SK-MEL-5 (cell line): ENCODE results near the gene SGCE. TPM values are rescaled to one million over a fixed set of nuclear protein-coding genes. Genes with fewer than 3 reads are reported as not detected.

Source experiments
- DNase-seq: peaks from one replicate; pipeline ENCODE4 v3.0.0-alpha.2; 2016; ENCODE audit warnings: low read depth, low spot score
- in situ Hi-C: cut with HindIII; loops from 2 replicates; pipeline ENCODE4 v1.10.0; 2016; ENCODE audit warnings: low sequenced_read_pairs, high pct_unique_total_duplicates, low pct_unique_long_range_greater_than_20kb
- total RNA-seq: library from RNA; depleted of rRNA; stranded (reverse); fragments of >200 nt; shearing (Covaris generic); gene quantifications from 2 replicates; pipeline ENCODE4 v1.2.3, GENCODE V29; 2014

SGCE gene
- total RNA-seq, 1 experiment from 2014 or later: 69.9 TPM

DNA sequence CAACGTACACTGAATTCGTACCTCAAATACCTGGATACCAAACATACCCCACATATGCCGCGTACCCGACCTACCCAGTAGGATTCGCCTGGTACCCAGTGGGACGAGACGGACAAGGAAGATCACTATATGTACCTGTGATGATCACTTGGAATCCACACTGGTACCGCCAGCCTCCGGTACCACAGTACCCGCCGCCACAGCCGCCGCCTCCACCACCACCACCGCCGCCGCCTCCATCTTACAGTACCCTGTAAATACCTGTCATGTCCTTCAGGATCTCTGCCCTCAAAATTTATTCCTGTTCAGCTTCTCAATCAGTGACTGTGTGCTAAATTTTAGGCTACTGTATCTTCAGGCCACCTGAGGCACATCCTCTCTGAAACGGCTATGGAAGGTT lies 9.5 kb upstream of the SGCE start:
- no peak for DNase-seq
- in situ Hi-C loops: no loop called here

GRCh38 chr7:94664023-94664422 lies 8.1 kb upstream of the SGCE start:
- in situ Hi-C loops: no loop called here

DNA sequence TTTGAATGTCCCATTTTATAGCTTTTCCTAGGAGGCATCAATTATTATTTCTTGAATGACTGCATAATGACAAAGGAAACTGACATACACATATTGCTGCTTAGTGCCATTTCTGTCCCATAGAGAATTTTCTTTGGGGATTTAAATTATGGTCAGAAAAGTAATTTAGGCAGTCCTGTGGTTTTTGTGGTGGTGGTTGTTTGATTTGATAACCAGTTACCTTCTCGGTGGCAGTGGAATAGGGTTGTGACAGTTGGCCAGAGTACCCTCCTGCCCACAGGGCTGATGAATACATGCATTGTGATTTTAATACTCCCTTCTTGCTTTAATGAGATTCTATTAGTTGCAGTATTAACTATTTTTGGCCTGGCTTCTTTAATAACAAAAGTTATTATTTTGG lies 6.6 kb upstream of the SGCE start:
- in situ Hi-C loops: no loop called here
- DNase-seq: no peak

More at GRCh38 chr7:94664023-94664422, 8.1 kb upstream of the SGCE start:
- no peak for DNase-seq

GRCh38 chr7:94660006-94660405 lies 4.1 kb upstream of the SGCE start:
- in situ Hi-C loops: no loop called here
- no peak for DNase-seq

GRCh38 chr7:94658826-94659225 lies 2.9 kb upstream of the SGCE start:
- no peak for DNase-seq
- in situ Hi-C loops: no loop called here

DNA sequence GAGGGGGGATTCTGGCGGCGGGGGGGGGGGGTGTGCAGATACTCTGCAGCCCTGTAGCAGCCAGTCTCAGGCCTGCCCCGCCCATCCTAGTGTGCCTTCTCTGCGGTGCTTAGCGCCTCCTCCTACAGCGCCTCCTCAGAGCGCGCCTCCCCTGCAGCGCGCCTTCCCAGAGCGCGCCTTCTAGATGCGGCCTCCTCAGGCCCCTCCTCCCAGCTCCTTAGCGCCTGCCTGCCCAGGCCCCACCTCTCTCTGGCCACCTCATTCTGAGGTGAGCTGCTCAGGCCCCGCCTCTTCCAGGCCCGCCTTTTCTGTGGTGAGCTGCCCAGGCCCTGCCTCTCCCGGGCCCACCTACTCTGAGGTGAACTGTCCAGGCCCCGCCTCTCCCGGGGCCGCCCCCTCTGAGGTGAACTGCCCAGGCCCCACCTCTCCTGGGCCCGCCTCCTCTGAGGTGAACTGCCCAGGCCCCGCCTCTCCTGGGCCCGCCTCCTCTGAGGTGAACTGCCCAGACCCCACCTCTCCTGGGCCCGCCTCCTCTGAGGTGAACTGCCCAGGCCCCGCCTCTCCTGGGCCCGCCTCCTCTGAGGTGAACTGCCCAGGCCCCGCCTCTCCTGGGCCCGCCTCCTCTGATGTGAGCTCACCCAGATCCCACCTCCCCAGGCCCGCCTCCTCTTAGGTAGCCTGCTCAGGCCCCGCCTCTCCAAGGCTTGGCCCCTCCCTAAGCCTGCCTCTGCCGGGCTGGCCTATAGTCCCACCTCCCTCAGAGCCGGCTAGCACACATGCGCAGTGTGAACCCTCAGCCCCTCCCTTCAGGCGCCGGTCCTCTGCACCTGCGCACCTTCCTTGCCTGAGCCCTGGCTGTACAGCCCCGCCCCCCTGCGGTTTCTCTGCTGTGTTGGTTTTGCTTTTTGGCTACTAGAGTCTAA lies 2.1 kb upstream of the SGCE start:
- in situ Hi-C loops: no loop called here

GRCh38 chr7:94656925-94657731 lies 1.2 kb upstream of the SGCE start:
- peak; percentile 55 for DNase-seq
- in situ Hi-C loops: no loop called here

More for the DNA sequence above, 2.1 kb upstream of the SGCE start:
- DNase-seq: peak; percentile 98

DNA sequence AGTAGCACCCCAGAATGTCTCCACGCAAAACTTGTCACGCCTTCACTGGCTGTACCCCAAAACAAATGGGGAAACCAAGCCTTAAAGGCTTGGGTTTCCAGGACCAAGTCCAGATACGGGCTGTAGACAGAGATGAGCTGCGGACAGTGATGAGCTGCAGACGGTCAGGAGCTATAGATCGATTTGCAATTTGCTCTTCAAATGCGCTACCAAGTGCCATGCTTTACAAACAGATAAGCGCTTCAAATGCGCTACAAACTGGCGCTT lies 658 bp upstream of the SGCE start:
- no peak for DNase-seq
- in situ Hi-C loops: no loop called here

DNA sequence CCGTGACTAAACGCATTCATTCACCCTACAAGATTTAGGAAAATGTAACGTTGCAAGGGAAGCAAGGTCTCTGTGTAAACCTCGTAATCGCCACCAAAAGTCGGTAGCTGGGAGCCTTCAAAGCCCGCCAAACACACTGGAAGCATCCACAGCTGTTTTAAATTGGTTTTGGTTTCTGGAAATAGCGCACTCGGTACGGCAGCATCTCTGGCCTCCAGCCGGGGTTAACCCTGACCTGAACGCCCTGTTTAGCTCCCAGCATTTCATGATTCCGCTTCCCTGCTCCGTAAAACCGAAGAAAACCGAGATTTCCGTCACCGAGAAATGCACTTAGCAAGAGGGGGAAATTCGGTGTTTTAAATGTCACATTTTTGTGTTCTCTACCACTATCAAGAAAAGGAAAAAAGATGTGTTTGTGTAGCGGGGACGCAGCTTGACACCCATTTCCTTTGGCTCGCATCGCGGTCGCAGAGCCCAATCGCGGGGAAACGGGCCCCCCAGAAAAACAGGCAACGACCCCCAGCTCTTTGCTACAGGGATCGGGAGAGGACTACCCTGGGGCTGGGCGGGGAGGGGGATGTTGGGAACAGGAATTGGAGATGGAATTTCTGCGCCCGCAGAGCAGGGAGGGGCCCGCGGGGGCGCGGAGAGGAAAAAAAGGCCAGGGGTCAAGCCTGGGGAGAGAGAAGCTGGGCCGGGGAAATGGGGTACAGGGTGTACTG lies 646 bp downstream of the SGCE start:
- peak; percentile 57 for DNase-seq
- in situ Hi-C loops: no loop called here

DNA sequence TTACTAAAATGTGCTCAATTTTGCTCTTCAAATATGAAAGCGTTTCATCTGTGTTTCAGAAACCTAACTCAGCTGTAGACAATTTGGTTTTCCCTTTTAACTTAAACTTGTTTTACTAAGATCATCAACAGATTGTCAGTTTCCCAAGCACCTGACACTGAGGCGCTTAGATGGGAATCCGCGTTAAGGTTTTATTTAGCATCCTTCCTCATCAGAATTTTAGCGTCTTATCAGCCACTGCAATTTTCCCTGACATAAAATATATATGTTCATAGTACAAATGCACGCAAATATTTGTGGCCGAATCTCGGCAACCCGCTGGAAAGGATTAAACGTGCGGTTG lies 1.2 kb downstream of the SGCE start:
- no peak for DNase-seq
- in situ Hi-C loops: no loop called here

DNA sequence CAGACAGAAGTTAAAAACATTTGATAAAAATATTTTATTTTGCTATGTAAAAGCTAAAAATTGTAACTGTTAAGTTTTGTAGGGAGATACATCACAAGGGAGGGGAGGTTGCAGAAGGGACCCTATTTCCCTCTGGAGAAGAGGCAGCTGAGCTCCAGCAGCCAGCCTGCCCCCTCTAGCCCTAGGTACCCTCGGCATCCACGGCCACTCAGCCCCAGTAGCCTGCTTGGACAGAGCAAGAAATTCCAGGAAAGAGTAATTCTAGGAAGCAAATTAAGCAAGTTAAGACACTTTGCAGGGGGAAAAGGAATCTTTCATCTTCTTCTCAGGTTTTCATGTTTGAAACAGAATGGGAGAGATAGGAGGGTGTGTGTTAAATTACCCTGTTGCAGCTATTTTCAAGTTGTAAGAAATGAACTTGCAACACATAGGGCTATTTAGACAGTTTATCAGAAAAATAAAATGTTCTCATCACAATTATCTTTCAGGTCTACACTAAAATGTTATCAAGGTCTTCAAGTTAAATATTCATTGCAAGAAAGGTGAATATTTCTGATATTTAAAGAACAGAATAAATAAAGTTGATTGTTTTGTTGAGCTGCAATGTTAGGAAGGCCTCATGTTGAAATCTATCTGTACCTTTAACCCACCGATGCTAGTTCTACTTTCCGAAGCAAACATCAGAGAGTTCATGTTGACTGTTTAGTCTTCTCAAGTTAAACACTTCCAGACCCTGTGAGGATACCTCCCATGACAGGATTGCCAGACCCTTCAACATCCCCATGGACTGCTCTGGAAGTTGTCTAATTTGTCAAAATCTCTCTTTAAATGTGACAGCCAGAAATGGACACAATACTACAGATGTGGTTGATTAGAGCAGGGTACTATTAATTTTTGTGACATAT lies 5.5 kb downstream of the SGCE start:
- DNase-seq: no peak
- in situ Hi-C loops: no loop called here

GRCh38 chr7:94649450-94649849 lies 6.5 kb downstream of the SGCE start:
- DNase-seq: no peak
- in situ Hi-C loops: no loop called here

DNA sequence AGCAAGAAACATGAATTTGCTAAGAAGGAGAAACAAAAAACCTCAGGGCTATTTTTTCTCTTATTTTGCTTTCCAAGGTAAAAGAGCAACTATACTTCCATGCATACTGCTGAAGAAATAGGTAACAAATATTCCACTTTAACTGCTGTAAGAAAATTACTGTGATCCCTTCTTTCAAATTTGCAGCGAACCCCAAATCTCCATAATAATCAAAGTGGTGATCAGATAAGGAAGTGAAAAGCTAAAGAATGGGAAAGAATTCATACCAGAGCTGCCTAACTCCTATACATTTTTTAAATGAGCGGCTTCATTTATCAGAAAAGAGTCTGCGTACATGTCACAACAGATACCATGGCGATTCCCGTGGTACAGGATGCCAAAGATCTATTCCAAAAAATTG lies 7.2 kb downstream of the SGCE start:
- no peak for DNase-seq
- in situ Hi-C loops: no loop called here

DNA sequence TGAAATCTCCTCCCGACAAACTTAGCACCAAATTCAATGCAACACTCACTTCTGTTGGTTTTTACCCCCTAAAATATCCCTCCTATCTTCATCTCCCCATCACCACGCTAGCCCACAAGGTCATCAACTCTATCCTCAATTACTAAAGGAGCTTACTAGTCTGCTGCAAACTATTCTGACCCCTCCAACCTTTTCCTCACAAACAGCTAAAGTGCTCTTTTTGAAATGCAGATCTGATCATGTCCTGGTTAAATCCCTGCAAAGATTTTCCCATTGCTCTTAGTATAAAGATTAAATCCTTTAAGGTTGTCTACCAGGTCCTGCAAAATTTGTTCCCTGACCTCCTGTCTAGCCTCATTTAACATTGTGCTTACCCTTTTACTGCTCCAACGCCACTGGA lies 8.6 kb downstream of the SGCE start:
- in situ Hi-C loops: no loop called here
- DNase-seq: no peak

DNA sequence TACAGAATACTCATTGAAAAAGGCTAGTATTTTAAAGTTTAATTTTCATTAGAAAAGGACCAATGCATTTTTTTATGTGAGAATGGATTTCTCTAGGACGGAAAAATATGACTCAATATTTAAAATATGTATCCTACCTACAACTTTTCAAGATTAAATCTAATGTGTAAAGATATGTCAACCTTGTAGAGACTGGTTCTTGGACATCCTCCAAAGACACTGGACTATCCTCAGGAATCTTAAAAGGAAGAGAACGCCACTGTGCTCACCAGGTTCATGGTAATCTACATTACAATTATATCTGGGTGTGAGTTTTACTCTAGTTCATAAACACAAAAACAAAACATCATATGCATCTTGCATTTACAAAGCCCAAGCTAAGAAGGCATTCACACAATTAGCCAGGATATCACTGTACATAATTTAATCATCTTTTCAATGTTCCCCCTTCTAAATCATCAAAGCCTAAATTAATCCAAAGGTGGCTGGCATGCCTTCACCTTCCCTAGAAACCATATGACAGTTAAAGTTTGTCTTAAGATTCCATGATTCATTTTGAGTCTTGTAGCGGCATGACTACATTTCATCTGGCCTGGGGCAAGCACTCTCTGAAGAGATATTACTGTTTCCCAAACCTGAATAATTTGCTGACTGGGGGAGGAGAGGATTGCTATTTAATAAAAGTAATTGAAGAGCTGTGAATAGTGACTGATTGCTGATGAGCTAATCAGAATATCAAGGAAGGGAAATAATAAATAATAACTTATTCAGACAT lies 12.0 kb downstream of the SGCE start:
- in situ Hi-C loops: no loop called here

GRCh38 chr7:94642838-94643653 lies 12.9 kb downstream of the SGCE start:
- in situ Hi-C loops: no loop called here
- no peak for DNase-seq

More for the DNA sequence above, 12.0 kb downstream of the SGCE start:
- DNase-seq: no peak
